Prostate gland (tissue), 2 donors: ENCODE data around the gene PPIG. TPM values are rescaled to one million over a fixed set of nuclear protein-coding genes. Genes with fewer than 3 reads are reported as not detected.

Experiments
- DNase-seq: peaks from one replicate; pipeline ENCODE4 v3.0.0-alpha.2; 2019; ENCODE audit warnings: low spot score
- H3K27ac ChIP-seq, 2 donors: fragments of 200-600 bp; sonication (generic); 2 replicates each; pipeline ENCODE4 v1.5.1; 2017 to 2019
- H3K27me3 ChIP-seq: fragments of 200-600 bp; sonication (generic); replicated peaks from 2 replicates; pipeline ENCODE4 v1.5.1; 2019; ENCODE audit not compliant: insufficient read depth
- H3K36me3 ChIP-seq, 2 donors: fragments of 200-600 bp; sonication (generic); 1 replicate in 1 of 2; 2 replicates in 1 of 2; pipeline versions ENCODE4 v1.5.1 to v1.8.1; 2017 to 2019
- H3K4me1 ChIP-seq: fragments of 200-600 bp; sonication (generic); replicated peaks from 2 replicates; pipeline ENCODE4 v1.5.1; 2019
- H3K4me3 ChIP-seq, 2 donors: fragments of 200-600 bp; sonication (generic); 2 replicates each; pipeline ENCODE4 v1.5.1; 2017 to 2019
- H3K9me3 ChIP-seq: fragments of 200-600 bp; sonication (generic); 2 replicates; pipeline ENCODE4 v1.5.1; 2017
- CTCF ChIP-seq, 4 experiments: fragments of 200-600 bp in 2 of 4; fragments of 450-650 bp in 2 of 4; sonication (generic) in 2 of 4; IDR thresholded peaks; 1 replicate in 3 of 4; 2 replicates in 1 of 4; pipeline ENCODE4 v1.5.1; 2016 to 2019; ENCODE audit warnings: antibody characterized with exemption in 4 of 4, mild to moderate bottlenecking in 2 of 4, moderate library complexity in 2 of 4
- POLR2A ChIP-seq: fragments of 450-650 bp; IDR thresholded peaks from one replicate; pipeline ENCODE4 v1.6.1; 2016; ENCODE audit warnings: antibody characterized with exemption, mild to moderate bottlenecking
- POLR2AphosphoS5 ChIP-seq: sonication (generic); formaldehyde crosslinking; IDR thresholded peaks from one replicate; pipeline ENCODE4 v1.6.1; 2017; ENCODE audit warnings: antibody characterized with exemption
- WGBS: methylation state at CpG from one replicate; pipeline ENCODE4 v1.1.5; 2018; 5-methylcytosine and 5-hydroxymethylcytosine counted together
- intact Hi-C: fragments of 100-400 bp; cut with DNase I; formaldehyde crosslinking; loops from one replicate; pipeline ENCODE4 v1.14.2; 2022
- total RNA-seq, 2 donors: library from RNA; depleted of rRNA; stranded (reverse); fragments of >200 nt; gene quantifications; one replicate each; pipeline ENCODE4 v1.1.0, GENCODE V29; 2016

Gene PPIG
- total RNA-seq, 2 donors from 2014 or later, result 30.9 to 38.0 TPM

DNA sequence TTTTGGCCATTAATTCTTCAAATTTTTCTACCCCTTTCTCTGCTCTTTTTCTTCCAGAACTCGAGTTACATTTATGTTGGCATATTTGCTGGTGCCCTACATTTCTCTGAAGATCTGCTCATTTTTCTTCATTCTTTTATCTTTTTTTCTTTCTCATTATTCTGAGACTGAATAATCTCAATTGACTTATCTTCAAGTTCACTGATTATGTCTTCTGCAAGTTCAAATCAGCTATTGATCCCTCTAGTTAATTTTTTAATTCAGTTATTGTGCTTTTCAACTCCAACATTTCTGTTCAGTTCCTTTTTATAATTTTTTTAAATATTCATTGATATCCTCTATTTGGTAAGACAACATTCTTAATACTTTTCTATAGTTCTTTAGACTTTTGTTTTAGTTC, 106.8 kb downstream of the PPIG start:
- Histone ChIP-seq H3K4me1 (no peaks in the 10 kb centered on the region), H3K9me3 (no peaks in the 10 kb centered on the region), H3K27ac (no peak overlapping the region), H3K4me3 (no peak overlapping the region), H3K36me3 (no peaks in the 10 kb centered on the region), H3K27me3 (no peaks in the 10 kb centered on the region)
- DNase-seq, result no peak
- intact Hi-C loops, result loop anchor here (10.0 kb wide), 1 partner anchor 106 kb away; the partner anchor contains the start of gene PPIG
- no peak for TF ChIP-seq POLR2AphosphoS5
- TF ChIP-seq CTCF (IDR thresholded peaks at IDR 0.05), result no peak
- TF ChIP-seq POLR2A, result no peak
- WGBS, result 67% methylated on average over 1 of the region's 1 CpG

Other genes starting within 250 kb of the PPIG start
- gene LRP2, start 221.8 kb upstream of the PPIG start, total RNA-seq, result 1 to 10 TPM; 1.6 to 9.5 TPM
- gene BBS5, start 104.9 kb upstream of the PPIG start, total RNA-seq, result 10 to 100 TPM in 1 of 2 donors, 1 to 10 TPM in 1; 7.7 to 14.7 TPM
- 10 to 100 TPM in 1 of 2 donors, 1 to 10 TPM in 1; 2.3 to 13.4 TPM for gene KLHL41, start 74.6 kb upstream of the PPIG start, total RNA-seq
- gene FASTKD1, start 10.5 kb upstream of the PPIG start, total RNA-seq, result 10 to 100 TPM in 1 of 2 donors, 1 to 10 TPM in 1; 6.2 to 11.2 TPM
- gene CFAP210, start 110.1 kb downstream of the PPIG start, total RNA-seq, result 1 to 10 TPM in 1 of 2 donors, under 1 TPM in 1; 0.27 to 1.0 TPM
- 10 to 100 TPM; 11.9 to 17.4 TPM for gene PHOSPHO2, start 110.1 kb downstream of the PPIG start, total RNA-seq
- gene KLHL23, start 149.5 kb downstream of the PPIG start, total RNA-seq, result 10 to 100 TPM; 15.8 to 22.8 TPM
- 10 to 100 TPM; 48.0 to 48.9 TPM for gene SSB, start 214.5 kb downstream of the PPIG start, total RNA-seq
- gene METTL5, start 240.6 kb downstream of the PPIG start, total RNA-seq, result 10 to 100 TPM; 34.9 to 43.9 TPM
- 10 to 100 TPM; 41.1 to 89.9 TPM for gene UBR3, start 243.1 kb downstream of the PPIG start, total RNA-seq